ENCODE measurements around the gene ELP2. TPM values are rescaled to one million over a fixed set of nuclear protein-coding genes. Genes with fewer than 3 reads are reported as not detected.

Gene ELP2
- total and polyA plus RNA-seq, 9 of the 15 experiments (the other 6 are each of a cell fraction or from before 2014, with no cell fraction given), result 76.8 to 192 (median 140) TPM

DNA sequence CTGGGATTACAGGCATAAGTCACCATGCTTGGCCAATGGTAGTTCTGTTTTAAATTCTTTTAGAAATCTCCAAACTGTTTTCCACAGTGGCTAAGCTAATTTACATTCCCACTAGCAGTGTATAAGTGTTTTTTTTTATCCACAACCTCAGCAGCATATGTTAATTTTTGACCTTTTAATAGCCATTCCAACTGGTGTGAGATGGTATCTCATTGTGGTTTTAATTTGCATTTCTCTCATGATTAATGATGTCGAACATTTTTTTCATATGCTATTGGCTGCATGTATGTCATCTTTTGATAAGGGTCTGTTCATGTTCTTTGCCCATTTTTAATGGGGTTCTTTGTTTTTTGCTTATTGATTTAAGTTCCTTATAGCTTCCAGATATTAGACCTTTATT is 77.6 kb downstream of the ELP2 start:
- H3K4me3 ChIP-seq, result no peak overlapping the region
- H3K4me2 ChIP-seq (ENCODE audit: insufficient read depth, low read length), result no peak overlapping the region
- TF ChIP-seq POLR2AphosphoS2 (IDR thresholded peaks at IDR 0.05; ENCODE audit: low read length) (no peak), ZNF347 (CRISPR knock-in tag; IDR thresholded peaks at IDR 0.05; ENCODE audit: low read depth) (no peak), AFF1 (IDR thresholded peaks at IDR 0.05; ENCODE audit: low read depth in 1 of 2, partially characterized antibody in 2 of 2) (peak in 1 of 2 experiments; percentile 27), TAF15 (IDR thresholded peaks at IDR 0.05; ENCODE audit: low read depth, low read length) (no peak)
- in situ Hi-C loops (cut with MboI) (no loop called here), intact Hi-C loops (cut with micrococcal nuclease) (no loop called here)
- ChIA-PET CTCF (ENCODE audit: low intra/inter-chr PET ratio) (no interaction called here), POLR2A (no interaction called here)
- H3K36me3 ChIP-seq (ENCODE audit: control insufficient read depth, insufficient read depth, low read length), result peaks cover 17% of the 10 kb centered on the region
- DNase-seq (ENCODE audit: extremely low read depth in 1 of 4, low spot score in 3 of 4) (no peak), FAIRE-seq (no peak), ATAC-seq (no peak)
- H3K9me3 ChIP-seq (replicated peaks; ENCODE audit: control insufficient read depth, insufficient read depth, low read depth, low read length), result no peaks in the 10 kb centered on the region
- no TSS peak for BruUV-seq (replicated peaks)
- H3K4me1 ChIP-seq (replicated peaks in 1 of 2; ENCODE audit: control insufficient read depth in 2 of 2, insufficient read depth in 2 of 2, low read length in 2 of 2), result peaks cover 3 to 4% of the 10 kb centered on the region in 2 experiments; a peak in 3 of 5 replicates
- no peaks in the 10 kb centered on the region for H4K20me1 ChIP-seq (replicated peaks; ENCODE audit: control insufficient read depth, insufficient read depth, low read length)
- WGBS (ENCODE audit: insufficient coverage, low coverage, missing lambda C conversion rate), result 30% methylated on average over 1 of the region's 1 CpG
- H3K9me1 ChIP-seq (ENCODE audit: control insufficient read depth, insufficient read depth, low read length), result peaks cover 5% of the 10 kb centered on the region
- H2AFZ ChIP-seq (ENCODE audit: low read depth, low read length), result no peak overlapping the region
- H3K27ac ChIP-seq (ENCODE audit: extremely low read depth, low read depth, low read length), result no peak overlapping the region
- no peak overlapping the region for H3K9ac ChIP-seq (ENCODE audit: insufficient read depth in 1 of 2, low read depth in 2 of 2, low read length in 2 of 2)
- H3K27me3 ChIP-seq (ENCODE audit: control insufficient read depth in 2 of 2, insufficient read depth in 2 of 2, low read length in 2 of 2), result no peaks in the 10 kb centered on the region
- H3K79me2 ChIP-seq (ENCODE audit: control insufficient read depth, insufficient read depth, low read length), result no peaks in the 10 kb centered on the region

Measured in K562 (cell line).